ENCODE measurements around the gene TKFC. TPM values are rescaled to one million over a fixed set of nuclear protein-coding genes. Genes with fewer than 3 reads are reported as not detected.

The TKFC gene
- total and polyA plus RNA-seq, 9 of the 15 experiments (the other 6 are each of a cell fraction or from before 2014, with no cell fraction given): 2.0 to 61.7 (median 28.5) TPM

GRCh38 chr11:61332797-61333549 lies at the start of gene TKFC, which contains the start of gene DDB1 (continued):
- TF ChIP-seq MGA (IDR thresholded peaks at IDR 0.05) (no peak; the same call in 1 of the 2 replicates), POLR2B (IDR thresholded peaks at IDR 0.05; ENCODE audit: low read depth, partially characterized antibody) (peak; percentile 81), ZNF518B (CRISPR knock-in tag; IDR thresholded peaks at IDR 0.05) (no peak), ZNF449 (CRISPR knock-in tag; IDR thresholded peaks at IDR 0.05) (no peak), STAT5B (CRISPR knock-in tag; IDR thresholded peaks at IDR 0.05) (no peak), GTF3C2 (IDR thresholded peaks at IDR 0.05; ENCODE audit: borderline replicate concordance, extremely low read depth, insufficient read length) (no peak)

Measured in K562 (cell line).